ENCODE data around the gene KCNA2.

GRCh38 chr1:110579460-110579859 lies 26.7 kb downstream of the KCNA2 start:
- TF ChIP-seq POLR2A (IDR thresholded peaks at IDR 0.05) (no peak), CTCF (IDR thresholded peaks at IDR 0.05) (no peak)
